ENCODE results near the gene POPDC3.
"Not testable (repeated sequence)": the region's sequence is repeated elsewhere in the genome, so short reads cannot be mapped to it uniquely, and the experiment has no call there.

The POPDC3 gene

GRCh38 chr6:105200133-105200730, 20.4 kb upstream of the POPDC3 start:
- no peak for DNase-seq (ENCODE audit: low read depth)
- H3K4me3 ChIP-seq (ENCODE audit: low read depth, low read length) = no peak overlapping the region

- no peak overlapping the region for H3K4me3 ChIP-seq (ENCODE audit: low read depth, low read length)
- DNase-seq (ENCODE audit: low read depth) = no peak
Observed at GRCh38 chr6:105199711-105200110, 19.9 kb upstream of the POPDC3 start.

GRCh38 chr6:105196076-105196475, 16.3 kb upstream of the POPDC3 start:
- DNase-seq (ENCODE audit: low read depth) = no peak

GRCh38 chr6:105194591-105194990, 14.8 kb upstream of the POPDC3 start:
- DNase-seq (ENCODE audit: low read depth) = no peak
- no peak overlapping the region for H3K4me3 ChIP-seq (ENCODE audit: low read depth, low read length)

More at GRCh38 chr6:105196076-105196475, 16.3 kb upstream of the POPDC3 start:
- no peak overlapping the region for H3K4me3 ChIP-seq (ENCODE audit: low read depth, low read length)

- no peak for DNase-seq (ENCODE audit: low read depth)
- no peak overlapping the region for H3K4me3 ChIP-seq (ENCODE audit: low read depth, low read length)
Observed at GRCh38 chr6:105194106-105194505, 14.3 kb upstream of the POPDC3 start.

- DNase-seq (ENCODE audit: low read depth) = peak; percentile 60
- H3K4me3 ChIP-seq (ENCODE audit: low read depth, low read length) = no peak overlapping the region
Observed at GRCh38 chr6:105193647-105194046, 13.8 kb upstream of the POPDC3 start.

- H3K4me3 ChIP-seq (ENCODE audit: low read depth, low read length) = no peak overlapping the region
- DNase-seq (ENCODE audit: low read depth) = peak; percentile 81
Observed at GRCh38 chr6:105192707-105193465, 13.1 kb upstream of the POPDC3 start.

- DNase-seq (ENCODE audit: low read depth) = no peak
- no peak overlapping the region for H3K4me3 ChIP-seq (ENCODE audit: low read depth, low read length)
Observed at GRCh38 chr6:105191351-105191750, 11.5 kb upstream of the POPDC3 start.

GRCh38 chr6:105189026-105189820, 9.4 kb upstream of the POPDC3 start:
- H3K4me3 ChIP-seq (ENCODE audit: low read depth, low read length) = no peak overlapping the region
- DNase-seq (ENCODE audit: low read depth) = peak; percentile 79

- H3K4me3 ChIP-seq (ENCODE audit: low read depth, low read length) = no peak overlapping the region
- DNase-seq (ENCODE audit: low read depth) = no peak
Observed at GRCh38 chr6:105188251-105188650, 8.4 kb upstream of the POPDC3 start.

- H3K4me3 ChIP-seq (ENCODE audit: low read depth, low read length) = no peak overlapping the region
- no peak for DNase-seq (ENCODE audit: low read depth)
Observed at GRCh38 chr6:105186576-105186975, 6.8 kb upstream of the POPDC3 start.

GRCh38 chr6:105184921-105185320, 5.1 kb upstream of the POPDC3 start:
- H3K4me3 ChIP-seq (ENCODE audit: low read depth, low read length) = no peak overlapping the region
- no peak for DNase-seq (ENCODE audit: low read depth)

GRCh38 chr6:105181981-105182515, 2.2 kb upstream of the POPDC3 start:
- DNase-seq (ENCODE audit: low read depth) = no peak
- H3K4me3 ChIP-seq (ENCODE audit: low read depth, low read length) = no peak overlapping the region

GRCh38 chr6:105178636-105179035, 1.2 kb downstream of the POPDC3 start:
- H3K4me3 ChIP-seq (ENCODE audit: low read depth, low read length) = peak overlapping the region; percentile 63

GRCh38 chr6:105178110-105178509, 1.7 kb downstream of the POPDC3 start:
- no peak overlapping the region for H3K4me3 ChIP-seq (ENCODE audit: low read depth, low read length)
- DNase-seq (ENCODE audit: low read depth) = peak; percentile 88

More at GRCh38 chr6:105178636-105179035, 1.2 kb downstream of the POPDC3 start:
- no peak for DNase-seq (ENCODE audit: low read depth)

- DNase-seq (ENCODE audit: low read depth) = no peak
- no peak overlapping the region for H3K4me3 ChIP-seq (ENCODE audit: low read depth, low read length)
Observed at GRCh38 chr6:105177556-105177955, 2.3 kb downstream of the POPDC3 start.

GRCh38 chr6:105174512-105174911, 5.3 kb downstream of the POPDC3 start:
- DNase-seq (ENCODE audit: low read depth) = peak; percentile 53
- H3K4me3 ChIP-seq (ENCODE audit: low read depth, low read length) = no peak overlapping the region

- H3K4me3 ChIP-seq (ENCODE audit: low read depth, low read length); DNase-seq (ENCODE audit: low read depth): not testable (repeated sequence)
Observed at GRCh38 chr6:105172515-105172914, 7.3 kb downstream of the POPDC3 start.

- no peak for DNase-seq (ENCODE audit: low read depth)
- no peak overlapping the region for H3K4me3 ChIP-seq (ENCODE audit: low read depth, low read length)
Observed at GRCh38 chr6:105170059-105170458, 9.8 kb downstream of the POPDC3 start.

- no peak for DNase-seq (ENCODE audit: low read depth)
- no peak overlapping the region for H3K4me3 ChIP-seq (ENCODE audit: low read depth, low read length)
Observed at GRCh38 chr6:105167914-105168313, 11.9 kb downstream of the POPDC3 start.
